WTC11 (cell line): ENCODE results near the gene PRR15L.

Source experiments
- CREB1 ChIP-seq: sonication (generic); formaldehyde crosslinking; IDR thresholded peaks from 2 replicates; pipeline ENCODE4 v1.8.0; 2023; ENCODE audit warnings: mild to moderate bottlenecking, missing genetic modification reagents
- E2F1 ChIP-seq: sonication (generic); formaldehyde crosslinking; IDR thresholded peaks from 2 replicates; pipeline ENCODE4 v1.8.0; 2022; ENCODE audit warnings: mild to moderate bottlenecking, missing genetic modification reagents
- ESRRA ChIP-seq: sonication (generic); formaldehyde crosslinking; IDR thresholded peaks from 2 replicates; pipeline ENCODE4 v1.8.1; 2022; ENCODE audit warnings: mild to moderate bottlenecking, missing genetic modification reagents, borderline replicate concordance
- NR2C2 ChIP-seq: sonication (generic); formaldehyde crosslinking; IDR thresholded peaks from 2 replicates; pipeline ENCODE4 v1.8.0; 2022; ENCODE audit warnings: mild to moderate bottlenecking, missing genetic modification reagents
- RELA ChIP-seq: sonication (generic); formaldehyde crosslinking; IDR thresholded peaks from 2 replicates; pipeline ENCODE4 v1.8.1; 2022; ENCODE audit warnings: missing genetic modification reagents, mild to moderate bottlenecking, borderline replicate concordance
- SMAD3 ChIP-seq: sonication (generic); formaldehyde crosslinking; IDR thresholded peaks from 2 replicates; pipeline ENCODE4 v1.8.0; 2022; ENCODE audit warnings: missing genetic modification reagents, mild to moderate bottlenecking, borderline replicate concordance
- SP1 ChIP-seq: sonication (generic); formaldehyde crosslinking; conservative IDR thresholded peaks from 2 replicates; pipeline ENCODE4 v1.8.1; 2022; ENCODE audit warnings: missing genetic modification reagents
- STAT6 ChIP-seq: sonication (generic); formaldehyde crosslinking; conservative IDR thresholded peaks from 2 replicates; pipeline ENCODE4 v1.8.1; 2023; ENCODE audit warnings: mild to moderate bottlenecking, low read depth, missing genetic modification reagents, moderate library complexity
- USF1 ChIP-seq: sonication (generic); formaldehyde crosslinking; IDR thresholded peaks from 2 replicates; pipeline ENCODE4 v1.8.0; 2022; ENCODE audit warnings: mild to moderate bottlenecking, missing genetic modification reagents
- USF2 ChIP-seq: sonication (generic); formaldehyde crosslinking; IDR thresholded peaks from 2 replicates; pipeline ENCODE4 v1.8.1; 2023; ENCODE audit warnings: mild to moderate bottlenecking, missing genetic modification reagents, moderate library complexity
- ZNF138 ChIP-seq: sonication (generic); formaldehyde crosslinking; conservative IDR thresholded peaks from 2 replicates; pipeline ENCODE4 v1.8.1; 2022; ENCODE audit warnings: mild to moderate bottlenecking, moderate library complexity, missing genetic modification reagents
- TF ChIP-seq, protein P1 (sequence below): fragments of 200-600 bp; IDR thresholded peaks from 2 replicates; pipeline ENCODE4 v1.8.0; 2022; ENCODE audit warnings: antibody characterized with exemption
- TF ChIP-seq, protein P2 (sequence below): sonication (generic); formaldehyde crosslinking; IDR thresholded peaks from 2 replicates; pipeline ENCODE4 v1.8.1; 2023; ENCODE audit warnings: mild to moderate bottlenecking, missing genetic modification reagents

- no peak for TF ChIP-seq E2F1 (CRISPR knock-in tag)
- no peak for TF ChIP-seq ESRRA (CRISPR knock-in tag)
- no peak for TF ChIP-seq CREB1 (CRISPR knock-in tag)
- no peak for TF ChIP-seq SP1
- TF ChIP-seq, protein P1, sequence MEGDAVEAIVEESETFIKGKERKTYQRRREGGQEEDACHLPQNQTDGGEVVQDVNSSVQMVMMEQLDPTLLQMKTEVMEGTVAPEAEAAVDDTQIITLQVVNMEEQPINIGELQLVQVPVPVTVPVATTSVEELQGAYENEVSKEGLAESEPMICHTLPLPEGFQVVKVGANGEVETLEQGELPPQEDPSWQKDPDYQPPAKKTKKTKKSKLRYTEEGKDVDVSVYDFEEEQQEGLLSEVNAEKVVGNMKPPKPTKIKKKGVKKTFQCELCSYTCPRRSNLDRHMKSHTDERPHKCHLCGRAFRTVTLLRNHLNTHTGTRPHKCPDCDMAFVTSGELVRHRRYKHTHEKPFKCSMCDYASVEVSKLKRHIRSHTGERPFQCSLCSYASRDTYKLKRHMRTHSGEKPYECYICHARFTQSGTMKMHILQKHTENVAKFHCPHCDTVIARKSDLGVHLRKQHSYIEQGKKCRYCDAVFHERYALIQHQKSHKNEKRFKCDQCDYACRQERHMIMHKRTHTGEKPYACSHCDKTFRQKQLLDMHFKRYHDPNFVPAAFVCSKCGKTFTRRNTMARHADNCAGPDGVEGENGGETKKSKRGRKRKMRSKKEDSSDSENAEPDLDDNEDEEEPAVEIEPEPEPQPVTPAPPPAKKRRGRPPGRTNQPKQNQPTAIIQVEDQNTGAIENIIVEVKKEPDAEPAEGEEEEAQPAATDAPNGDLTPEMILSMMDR, result no peak
- no peak for TF ChIP-seq USF1 (CRISPR knock-in tag)
- no peak for TF ChIP-seq STAT6
- TF ChIP-seq SMAD3 (CRISPR knock-in tag), result no peak
- TF ChIP-seq USF2 (CRISPR knock-in tag), result no peak
- TF ChIP-seq, protein P2, sequence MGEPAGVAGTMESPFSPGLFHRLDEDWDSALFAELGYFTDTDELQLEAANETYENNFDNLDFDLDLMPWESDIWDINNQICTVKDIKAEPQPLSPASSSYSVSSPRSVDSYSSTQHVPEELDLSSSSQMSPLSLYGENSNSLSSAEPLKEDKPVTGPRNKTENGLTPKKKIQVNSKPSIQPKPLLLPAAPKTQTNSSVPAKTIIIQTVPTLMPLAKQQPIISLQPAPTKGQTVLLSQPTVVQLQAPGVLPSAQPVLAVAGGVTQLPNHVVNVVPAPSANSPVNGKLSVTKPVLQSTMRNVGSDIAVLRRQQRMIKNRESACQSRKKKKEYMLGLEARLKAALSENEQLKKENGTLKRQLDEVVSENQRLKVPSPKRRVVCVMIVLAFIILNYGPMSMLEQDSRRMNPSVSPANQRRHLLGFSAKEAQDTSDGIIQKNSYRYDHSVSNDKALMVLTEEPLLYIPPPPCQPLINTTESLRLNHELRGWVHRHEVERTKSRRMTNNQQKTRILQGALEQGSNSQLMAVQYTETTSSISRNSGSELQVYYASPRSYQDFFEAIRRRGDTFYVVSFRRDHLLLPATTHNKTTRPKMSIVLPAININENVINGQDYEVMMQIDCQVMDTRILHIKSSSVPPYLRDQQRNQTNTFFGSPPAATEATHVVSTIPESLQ (CRISPR knock-in tag), result no peak
- TF ChIP-seq ZNF138 (CRISPR knock-in tag), result no peak
- no peak for TF ChIP-seq RELA (CRISPR knock-in tag)
- no peak for TF ChIP-seq NR2C2 (CRISPR knock-in tag)
Observed at GRCh38 chr17:47948706-47949196, 8.9 kb downstream of the PRR15L start.
